GM12875 (cell line): Measurements from ENCODE around the gene LCORL.

Source experiments
- H3K4me3 ChIP-seq: one replicate; pipeline ENCODE4 v1.5.1; 2011; ENCODE audit warnings: low read depth, low read length, control low read depth
- CTCF ChIP-seq: IDR thresholded peaks from 2 replicates; pipeline ENCODE4 v1.5.1; 2011; ENCODE audit warnings: low read depth, mild to moderate bottlenecking, control low read depth, inconsistent platforms, low read length, moderate library complexity, borderline replicate concordance; ENCODE audit not compliant: insufficient read depth

Gene LCORL

GRCh38 chr4:17941731-17942130, 79.8 kb downstream of the LCORL start:
- no peak overlapping the region for H3K4me3 ChIP-seq
- no peak for TF ChIP-seq CTCF

- TF ChIP-seq CTCF: no peak
Observed at GRCh38 chr4:17939054-17939453, 82.5 kb downstream of the LCORL start.

GRCh38 chr4:17934286-17934685, 87.3 kb downstream of the LCORL start:
- H3K4me3 ChIP-seq: no peak overlapping the region
- no peak for TF ChIP-seq CTCF

More at GRCh38 chr4:17939054-17939453, 82.5 kb downstream of the LCORL start:
- no peak overlapping the region for H3K4me3 ChIP-seq

- no peak for TF ChIP-seq CTCF
- H3K4me3 ChIP-seq: no peak overlapping the region
Observed at GRCh38 chr4:17933126-17933525, 88.4 kb downstream of the LCORL start.

- TF ChIP-seq CTCF: no peak
- no peak overlapping the region for H3K4me3 ChIP-seq
Observed at GRCh38 chr4:17932041-17932440, 89.5 kb downstream of the LCORL start.

- H3K4me3 ChIP-seq: no peak overlapping the region
- TF ChIP-seq CTCF: no peak
Observed at GRCh38 chr4:17930256-17930655, 91.3 kb downstream of the LCORL start.

GRCh38 chr4:17924189-17924588, 97.4 kb downstream of the LCORL start:
- no peak for TF ChIP-seq CTCF
- H3K4me3 ChIP-seq: no peak overlapping the region
